ENCODE measurements around the gene GLS. TPM values are rescaled to one million over a fixed set of nuclear protein-coding genes. Genes with fewer than 3 reads are reported as not detected.
"Not testable (repeated sequence)": the region's sequence is repeated elsewhere in the genome, so short reads cannot be mapped to it uniquely, and the experiment has no call there.

The GLS gene
- total and polyA plus RNA-seq, 7 donors, result 6.9 to 30.6 (median 26.7) TPM

GRCh38 chr2:190846746-190847145 lies 33.9 kb upstream of the GLS start:
- H3K9me3 ChIP-seq, result no peaks in the 10 kb centered on the region
- no peak for DNase-seq
- no peaks in the 10 kb centered on the region for H3K36me3 ChIP-seq (ENCODE audit: insufficient read depth in 1 of 2, low read depth in 1 of 2)
- no peaks in the 10 kb centered on the region for H3K4me1 ChIP-seq
- intact Hi-C loops (cut with DNase I), result no loop called here
- peaks cover 0 to 2% (median 0%) of the 10 kb centered on the region in 3 donors for H3K27me3 ChIP-seq (ENCODE audit: insufficient read depth in 3 of 3, low read length in 2 of 3)
- no peak for ATAC-seq
- WGBS, 3 donors, result 45 to 55% (median 50%) methylated on average over 7 of the region's 7 CpGs
- H3K4me3 ChIP-seq, result no peak overlapping the region
- no peak for TF ChIP-seq CTCF (IDR thresholded peaks at IDR 0.05)
- no peak overlapping the region for H3K27ac ChIP-seq

- WGBS, 3 donors, result 48 to 58% (median 49%) methylated on average over 3 of the region's 3 CpGs
- no peak for TF ChIP-seq CTCF (IDR thresholded peaks at IDR 0.05)
- Histone ChIP-seq H3K4me1 (no peaks in the 10 kb centered on the region), H3K27ac (no peak overlapping the region), H3K27me3 (ENCODE audit: insufficient read depth in 3 of 3, low read length in 2 of 3) (peaks cover 0 to 2% (median 0%) of the 10 kb centered on the region in 3 donors), H3K36me3 (ENCODE audit: insufficient read depth in 1 of 2, low read depth in 1 of 2) (no peaks in the 10 kb centered on the region), H3K9me3 (no peaks in the 10 kb centered on the region), H3K4me3 (no peak overlapping the region)
- intact Hi-C loops (cut with DNase I), result no loop called here
- ATAC-seq (no peak), DNase-seq (no peak)
Measured at GRCh38 chr2:190847504-190848081, 33.0 kb upstream of the GLS start.

- Histone ChIP-seq H3K4me1 (no peaks in the 10 kb centered on the region), H3K9me3 (no peaks in the 10 kb centered on the region), H3K27ac (no peak overlapping the region), H3K27me3 (ENCODE audit: insufficient read depth in 3 of 3, low read length in 2 of 3) (peaks cover 0 to 2% (median 0%) of the 10 kb centered on the region in 3 donors), H3K36me3 (ENCODE audit: insufficient read depth in 1 of 2, low read depth in 1 of 2) (no peaks in the 10 kb centered on the region), H3K4me3 (no peak overlapping the region)
- DNase-seq (peak in 1 of 2 donors; percentile 43), ATAC-seq (no peak)
- intact Hi-C loops (cut with DNase I), result no loop called here
- no peak for TF ChIP-seq CTCF (IDR thresholded peaks at IDR 0.05)
- WGBS, 3 donors, result 64 to 69% (median 65%) methylated on average over 2 of the region's 2 CpGs
Measured at GRCh38 chr2:190849774-190850173, 30.8 kb upstream of the GLS start.

GRCh38 chr2:190853022-190853421 lies 27.6 kb upstream of the GLS start:
- H3K27me3 ChIP-seq (ENCODE audit: insufficient read depth in 3 of 3, low read length in 2 of 3); H3K27ac ChIP-seq; DNase-seq; intact Hi-C loops (cut with DNase I); H3K4me3 ChIP-seq; H3K9me3 ChIP-seq; H3K36me3 ChIP-seq (ENCODE audit: insufficient read depth in 1 of 2, low read depth in 1 of 2); ATAC-seq; H3K4me1 ChIP-seq: not testable (repeated sequence)
- 84 to 98% (median 92%) methylated on average over 4 of the region's 4 CpGs for WGBS, 3 donors

- H3K4me1 ChIP-seq, result no peaks in the 10 kb centered on the region
- no peak for TF ChIP-seq CTCF (IDR thresholded peaks at IDR 0.05)
- H3K27me3 ChIP-seq (ENCODE audit: insufficient read depth in 3 of 3, low read length in 2 of 3), result no peaks in the 10 kb centered on the region
- WGBS, 3 donors, result 50 to 61% (median 58%) methylated on average over 2 of the region's 2 CpGs
- no peaks in the 10 kb centered on the region for H3K36me3 ChIP-seq (ENCODE audit: insufficient read depth in 1 of 2, low read depth in 1 of 2)
- no peak overlapping the region for H3K4me3 ChIP-seq
- ATAC-seq, result no peak
- no peak overlapping the region for H3K27ac ChIP-seq
- no peak for DNase-seq
- no peaks in the 10 kb centered on the region for H3K9me3 ChIP-seq
- intact Hi-C loops (cut with DNase I), result no loop called here
Measured at GRCh38 chr2:190853531-190854383, 26.9 kb upstream of the GLS start.

Data from psoas muscle (tissue), 8 donors.